Peyer's patch (tissue), 4 donors: Measurements from ENCODE around the gene DCST2.

Source experiments
- CTCF ChIP-seq, 6 experiments: fragments of 450-650 bp in 4 of 6; fragments of 200-600 bp in 2 of 6; sonication (generic) in 1 of 6; IDR thresholded peaks; one replicate each; pipeline ENCODE4 v1.5.1; 2017 to 2019; ENCODE audit warnings: antibody characterized with exemption in 6 of 6, mild to moderate bottlenecking in 3 of 6, moderate library complexity in 1 of 6
- POLR2A ChIP-seq, 2 donors: fragments of 450-650 bp; IDR thresholded peaks; one replicate each; pipeline ENCODE4 v1.5.1; 2017; ENCODE audit warnings: antibody characterized with exemption in 2 of 2, mild to moderate bottlenecking in 2 of 2, moderate library complexity in 2 of 2

- TF ChIP-seq CTCF (IDR thresholded peaks at IDR 0.05), result no peak
- TF ChIP-seq POLR2A (IDR thresholded peaks at IDR 0.05), result no peak
Observed at GRCh38 chr1:155023627-155024026, 10.0 kb downstream of the DCST2 start.
